ENCODE results near the gene AATF. TPM values are rescaled to one million over a fixed set of nuclear protein-coding genes. Genes with fewer than 3 reads are reported as not detected.

Gene AATF
- total RNA-seq, 1 experiment from 2014 or later = 85.2 TPM

GRCh38 chr17:37106049-37106448, 157.3 kb downstream of the AATF start:
- POLR2A ChIA-PET = interaction anchor here (0.7 to 1.2 kb wide), 3 partner anchors 8 to 17 kb away, joined by 3 to 4 read pairs (median 3); no protein-coding TSS in a partner anchor
- H3K9me3 Mint-ChIP-seq (ENCODE audit: unreplicated experiment) = no peaks in the 10 kb centered on the region
- intact Hi-C loops (cut with micrococcal nuclease) = no loop called here
- no peak for TF ChIP-seq CTCF (IDR thresholded peaks at IDR 0.05; ENCODE audit: unreplicated experiment)
- no peak overlapping the region for H3K4me3 Mint-ChIP-seq (ENCODE audit: unreplicated experiment)
- no peak for DNase-seq (ENCODE audit: unreplicated experiment)
- H3K27ac Mint-ChIP-seq (ENCODE audit: low read depth, unreplicated experiment) = no peak overlapping the region
- BruUV-seq (replicated peaks) = no TSS peak
- peaks cover 78% of the 10 kb centered on the region for H3K36me3 Mint-ChIP-seq (ENCODE audit: insufficient read depth, unreplicated experiment)
- CTCF ChIA-PET = no interaction called here
- H3K27me3 Mint-ChIP-seq (ENCODE audit: insufficient read depth, unreplicated experiment) = no peaks in the 10 kb centered on the region
- H3K4me1 Mint-ChIP-seq (ENCODE audit: insufficient read depth, unreplicated experiment) = peaks cover 11% of the 10 kb centered on the region

Small RNA genes lying within 50 kb of the gene (microRNA-seq; reads per million reads assigned to microRNA genes)
- gene MIR2909 = not detected

Other genes starting within 250 kb of the AATF start
- gene LHX1, start 11.5 kb upstream of the AATF start, total RNA-seq (2022) = not detected in 2 replicates